ENCODE results near the gene ARL5C. TPM values are rescaled to one million over a fixed set of nuclear protein-coding genes. Genes with fewer than 3 reads are reported as not detected.

ARL5C gene
- total RNA-seq, 2 experiments from 2014 or later = 0.16 to 0.65 TPM

DNA sequence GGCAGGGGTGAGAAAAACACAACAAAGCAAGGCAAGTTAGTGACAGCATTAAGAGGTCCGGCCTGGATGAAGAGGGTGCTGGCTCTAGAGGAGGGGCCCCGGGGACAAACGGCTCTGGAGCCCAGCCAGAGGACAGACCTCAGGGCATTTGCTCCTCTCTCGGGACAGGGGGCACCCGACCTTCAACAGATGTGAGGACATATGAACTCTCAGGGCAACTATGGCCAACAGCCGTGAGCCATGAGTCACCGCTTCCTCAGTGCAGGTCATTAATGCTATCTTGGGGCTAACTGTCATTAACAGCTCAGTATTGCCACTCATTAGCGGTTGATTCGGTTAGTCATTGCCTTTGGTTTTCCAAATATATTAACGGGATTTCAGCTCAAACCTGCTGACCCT is 9.7 kb upstream of the ARL5C start:
- ChIA-PET POLR2A (interaction anchor here (0.5 to 1.8 kb wide), 4 partner anchors 8 to 81 kb away, joined by 3 to 6 read pairs (median 5); no protein-coding TSS in a partner anchor), CTCF (ENCODE audit: unreplicated experiment) (interaction anchor here (3.3 kb wide), 1 partner anchor 11 kb away, joined by 22 read pairs; no protein-coding TSS in a partner anchor)
- no TSS peak for BruUV-seq (replicated peaks)
- Histone ChIP-seq H3K4me1 (ENCODE audit: insufficient read depth, low read length, poor library complexity, severe bottlenecking) (peaks cover 46% of the 10 kb centered on the region), H3K9me2 (ENCODE audit: insufficient read depth, low read length) (no peaks in the 10 kb centered on the region), H2AFZ (ENCODE audit: low read length) (no peak overlapping the region), H3K4me3 (ENCODE audit: low read depth, low read length, poor library complexity, severe bottlenecking) (no peak overlapping the region), H3K36me3 (ENCODE audit: insufficient read depth, low read length) (peaks cover 56% of the 10 kb centered on the region), H3K27ac (ENCODE audit: low read depth, low read length, poor library complexity, severe bottlenecking) (no peak overlapping the region), H3K4me2 (ENCODE audit: low read length) (no peak overlapping the region; the same call in 1 of the 2 replicates), H3K9me3 (ENCODE audit: low read length) (no peaks in the 10 kb centered on the region), H3K79me2 (ENCODE audit: insufficient read depth, low read depth, low read length) (no peaks in the 10 kb centered on the region), H4K20me1 (ENCODE audit: insufficient read depth, low read length) (no peaks in the 10 kb centered on the region)
- no peak for DNase-seq (ENCODE audit: low spot score)
- no peak for TF ChIP-seq EZH2phosphoT487 (IDR thresholded peaks at IDR 0.05; ENCODE audit: borderline replicate concordance, low read depth, low read length)
- TF ChIP-seq, protein P1, sequence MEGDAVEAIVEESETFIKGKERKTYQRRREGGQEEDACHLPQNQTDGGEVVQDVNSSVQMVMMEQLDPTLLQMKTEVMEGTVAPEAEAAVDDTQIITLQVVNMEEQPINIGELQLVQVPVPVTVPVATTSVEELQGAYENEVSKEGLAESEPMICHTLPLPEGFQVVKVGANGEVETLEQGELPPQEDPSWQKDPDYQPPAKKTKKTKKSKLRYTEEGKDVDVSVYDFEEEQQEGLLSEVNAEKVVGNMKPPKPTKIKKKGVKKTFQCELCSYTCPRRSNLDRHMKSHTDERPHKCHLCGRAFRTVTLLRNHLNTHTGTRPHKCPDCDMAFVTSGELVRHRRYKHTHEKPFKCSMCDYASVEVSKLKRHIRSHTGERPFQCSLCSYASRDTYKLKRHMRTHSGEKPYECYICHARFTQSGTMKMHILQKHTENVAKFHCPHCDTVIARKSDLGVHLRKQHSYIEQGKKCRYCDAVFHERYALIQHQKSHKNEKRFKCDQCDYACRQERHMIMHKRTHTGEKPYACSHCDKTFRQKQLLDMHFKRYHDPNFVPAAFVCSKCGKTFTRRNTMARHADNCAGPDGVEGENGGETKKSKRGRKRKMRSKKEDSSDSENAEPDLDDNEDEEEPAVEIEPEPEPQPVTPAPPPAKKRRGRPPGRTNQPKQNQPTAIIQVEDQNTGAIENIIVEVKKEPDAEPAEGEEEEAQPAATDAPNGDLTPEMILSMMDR (conservative IDR thresholded peaks at IDR 0.05; ENCODE audit: low read length) = no peak
- intact Hi-C loops (cut with micrococcal nuclease; ENCODE audit: unreplicated experiment) = loop anchor here (2.0 kb wide), 1 partner anchor 23 kb away; no protein-coding TSS in a partner anchor

DNA sequence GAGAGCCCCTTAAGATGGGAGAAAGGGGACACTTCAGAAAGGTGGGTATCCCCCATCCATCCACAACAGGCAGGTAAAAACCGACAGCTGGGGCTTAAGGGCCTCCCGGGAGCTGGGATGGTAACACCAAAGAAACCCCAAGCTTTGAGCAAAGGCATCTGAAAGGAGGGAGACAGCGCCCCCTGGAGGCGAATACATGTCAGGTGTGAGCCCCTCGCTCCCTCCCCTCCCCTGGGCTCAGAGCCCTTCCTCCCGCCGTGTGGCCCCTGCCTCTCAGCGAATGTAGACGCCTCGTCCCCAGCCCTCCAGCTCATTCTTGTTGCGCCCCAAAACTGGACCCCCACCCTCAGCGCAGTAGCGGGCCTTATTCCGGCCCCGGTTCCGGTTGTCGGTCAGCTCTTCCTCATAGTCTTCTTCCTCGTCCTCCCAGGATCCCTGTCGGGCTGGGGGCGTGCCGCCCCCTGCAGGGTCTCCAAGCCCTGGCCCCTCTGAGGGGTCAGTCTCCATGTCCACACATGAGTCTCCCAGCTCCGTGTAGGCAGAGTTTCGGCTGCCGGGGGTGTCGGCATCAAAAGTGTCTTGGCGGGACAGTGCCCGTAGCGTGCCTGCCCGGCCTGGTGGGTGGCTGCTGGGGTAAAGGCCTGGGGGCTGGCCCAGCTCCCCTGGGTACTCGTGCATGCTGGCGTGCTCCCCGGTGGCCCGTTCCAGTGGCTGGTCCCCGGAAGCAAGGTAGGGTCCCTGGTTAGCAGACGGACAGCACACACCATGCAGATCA is 9.1 kb upstream of the ARL5C start:
- H2AFZ ChIP-seq (ENCODE audit: low read length) = no peak overlapping the region
- intact Hi-C loops (cut with micrococcal nuclease; ENCODE audit: unreplicated experiment) = loop anchor here (2.0 kb wide), 1 partner anchor 22 kb away; no protein-coding TSS in a partner anchor
- CTCF ChIA-PET (ENCODE audit: unreplicated experiment) = interaction anchor here (0.7 to 3.3 kb wide), 6 partner anchors 9 to 447 kb away, joined by 3 to 22 read pairs (median 4); partner anchors contain the start of genes ARL5C and RPL19
- H3K27ac ChIP-seq (ENCODE audit: low read depth, low read length, poor library complexity, severe bottlenecking) = peak overlapping the region; percentile 89
- H3K4me2 ChIP-seq (ENCODE audit: low read length) = peak overlapping the region; percentile 18; the same call in 1 of the 2 replicates
- DNase-seq (ENCODE audit: low spot score) = peak; percentile 91
- no peaks in the 10 kb centered on the region for H3K9me2 ChIP-seq (ENCODE audit: insufficient read depth, low read length)
- no peak overlapping the region for H3K4me3 ChIP-seq (ENCODE audit: low read depth, low read length, poor library complexity, severe bottlenecking)
- POLR2A ChIA-PET = interaction anchor here (0.6 to 1.8 kb wide), 3 partner anchors 9 to 21 kb away, joined by 3 to 6 read pairs (median 6); no protein-coding TSS in a partner anchor
- H3K36me3 ChIP-seq (ENCODE audit: insufficient read depth, low read length) = peaks cover 50% of the 10 kb centered on the region
- peaks cover 52% of the 10 kb centered on the region for H3K4me1 ChIP-seq (ENCODE audit: insufficient read depth, low read length, poor library complexity, severe bottlenecking)
- TF ChIP-seq EZH2phosphoT487 (IDR thresholded peaks at IDR 0.05; ENCODE audit: borderline replicate concordance, low read depth, low read length) = no peak
- TF ChIP-seq, protein P1 (conservative IDR thresholded peaks at IDR 0.05; ENCODE audit: low read length) = peak; percentile 94
- H3K9me3 ChIP-seq (ENCODE audit: low read length) = no peaks in the 10 kb centered on the region
- no TSS peak for BruUV-seq (replicated peaks)
- no peaks in the 10 kb centered on the region for H3K79me2 ChIP-seq (ENCODE audit: insufficient read depth, low read depth, low read length)
- H4K20me1 ChIP-seq (ENCODE audit: insufficient read depth, low read length) = no peaks in the 10 kb centered on the region
